DMS53 treated with DMSO at 0.1 percent for 48 hours (cell line): ENCODE data around the gene PNO1.

Experiments used
- DNase-seq: peaks from one replicate; lab custom pipeline; 2025; ENCODE audit not compliant: unreplicated experiment; lab: John Stamatoyannopoulos, UW

The PNO1 gene

GRCh38 chr2:68193144-68193543, 35.5 kb downstream of the PNO1 start:
- DNase-seq: no peak

DNA sequence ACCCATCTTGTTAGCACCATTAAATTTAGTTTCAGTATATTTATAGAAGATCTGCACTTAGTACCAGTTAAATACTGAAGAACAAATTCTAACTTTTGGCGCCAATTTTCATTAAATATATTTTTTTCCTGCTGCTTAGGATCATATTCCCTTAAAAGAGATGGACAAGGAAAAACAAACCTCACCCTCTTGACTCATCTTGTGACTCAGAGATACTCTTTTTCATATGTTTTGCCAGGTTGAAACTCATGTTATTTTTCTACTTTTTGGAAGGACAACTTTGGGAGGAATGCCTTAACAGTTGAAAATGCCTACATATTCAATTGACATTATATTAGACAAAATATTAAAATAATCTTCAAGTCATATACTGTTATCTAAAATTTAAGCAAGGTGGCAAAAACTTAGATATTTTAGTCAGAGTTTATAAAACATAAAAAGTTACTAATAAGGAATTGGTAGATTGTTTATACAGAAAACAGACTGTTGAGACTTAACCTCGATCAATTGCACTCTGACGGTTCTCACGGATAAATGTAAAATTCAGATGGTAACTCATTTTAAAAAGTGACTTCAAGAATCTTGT, 36.2 kb downstream of the PNO1 start:
- no peak for DNase-seq

GRCh38 chr2:68195096-68195495, 37.4 kb downstream of the PNO1 start:
- DNase-seq: no peak

DNA sequence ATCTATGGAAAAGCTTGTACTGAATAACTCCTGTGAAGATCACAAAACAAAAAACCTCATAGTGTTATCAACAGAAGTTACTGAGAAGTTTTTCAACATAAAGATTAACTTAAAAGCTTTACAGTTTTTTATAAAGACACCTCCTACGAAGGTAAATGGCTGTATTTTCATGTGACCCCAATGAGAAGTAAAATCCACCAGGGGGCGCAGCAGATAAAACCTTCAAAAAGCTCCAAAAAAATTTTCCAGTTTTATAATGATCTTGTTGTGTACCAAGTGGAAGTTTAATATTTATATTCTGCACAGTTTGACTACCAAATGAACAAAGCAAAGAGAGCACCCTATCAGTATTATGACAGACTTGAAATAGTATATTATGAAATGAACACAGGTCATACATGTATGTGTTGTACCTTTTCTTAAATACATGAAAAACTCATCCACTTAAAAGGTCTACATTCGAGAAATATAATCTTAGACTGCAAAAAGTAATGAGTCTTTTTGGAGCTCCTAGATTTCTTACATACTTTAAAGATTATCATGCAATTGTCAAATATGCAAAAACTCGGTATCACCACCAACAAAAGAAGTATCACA, 38.5 kb downstream of the PNO1 start:
- peak; percentile 24 for DNase-seq

DNA sequence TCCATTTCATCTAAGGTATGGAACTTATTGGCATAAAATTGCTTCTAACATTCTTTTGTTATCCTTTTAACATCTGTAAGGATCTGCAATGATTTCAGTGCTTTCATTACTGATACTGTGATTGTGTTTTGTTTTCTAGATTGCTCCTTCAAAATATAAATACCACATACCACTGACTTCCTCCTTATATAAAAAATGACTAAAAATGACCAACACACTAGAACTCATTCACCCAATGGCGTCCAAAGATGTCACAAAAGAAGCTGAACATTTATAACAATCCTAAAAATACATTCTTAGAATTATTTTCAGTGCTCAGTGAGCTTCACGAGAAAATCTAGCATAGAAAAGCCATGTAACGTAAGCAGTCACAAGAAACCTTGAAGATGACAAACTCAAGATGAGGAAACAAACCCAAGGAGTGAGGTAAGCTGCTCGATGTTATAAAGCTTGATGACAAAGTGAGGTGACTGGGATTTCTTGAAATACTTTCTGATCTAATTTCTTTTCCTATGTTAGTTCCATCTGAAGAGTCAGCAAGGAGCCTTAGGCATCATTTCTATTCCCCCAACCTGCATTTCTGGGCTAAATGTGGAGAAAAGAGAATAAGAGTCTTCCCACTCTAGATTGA, 42.6 kb downstream of the PNO1 start:
- no peak for DNase-seq

DNA sequence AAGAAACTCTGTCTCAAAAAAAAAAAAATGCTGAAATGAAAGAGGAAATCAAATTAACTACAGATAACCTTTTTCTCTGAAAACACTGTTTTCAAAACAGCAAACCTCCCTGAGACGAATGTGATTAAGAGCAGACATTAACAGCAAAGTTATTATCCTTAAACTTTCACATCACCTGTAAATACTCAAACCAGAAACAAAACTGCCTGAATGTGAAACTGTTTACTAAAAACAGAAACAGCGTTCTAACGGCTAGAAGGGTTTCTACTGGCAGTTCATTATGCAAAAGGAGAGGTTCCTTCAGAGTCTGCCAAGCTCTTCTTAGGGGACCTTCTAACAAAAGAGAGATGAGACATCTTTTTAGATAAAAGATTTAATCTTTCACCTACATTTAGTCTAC, 45.9 kb downstream of the PNO1 start:
- DNase-seq: no peak

GRCh38 chr2:68206793-68207192, 49.1 kb downstream of the PNO1 start:
- DNase-seq: no peak

GRCh38 chr2:68214381-68214780, 56.7 kb downstream of the PNO1 start:
- DNase-seq: no peak

DNA sequence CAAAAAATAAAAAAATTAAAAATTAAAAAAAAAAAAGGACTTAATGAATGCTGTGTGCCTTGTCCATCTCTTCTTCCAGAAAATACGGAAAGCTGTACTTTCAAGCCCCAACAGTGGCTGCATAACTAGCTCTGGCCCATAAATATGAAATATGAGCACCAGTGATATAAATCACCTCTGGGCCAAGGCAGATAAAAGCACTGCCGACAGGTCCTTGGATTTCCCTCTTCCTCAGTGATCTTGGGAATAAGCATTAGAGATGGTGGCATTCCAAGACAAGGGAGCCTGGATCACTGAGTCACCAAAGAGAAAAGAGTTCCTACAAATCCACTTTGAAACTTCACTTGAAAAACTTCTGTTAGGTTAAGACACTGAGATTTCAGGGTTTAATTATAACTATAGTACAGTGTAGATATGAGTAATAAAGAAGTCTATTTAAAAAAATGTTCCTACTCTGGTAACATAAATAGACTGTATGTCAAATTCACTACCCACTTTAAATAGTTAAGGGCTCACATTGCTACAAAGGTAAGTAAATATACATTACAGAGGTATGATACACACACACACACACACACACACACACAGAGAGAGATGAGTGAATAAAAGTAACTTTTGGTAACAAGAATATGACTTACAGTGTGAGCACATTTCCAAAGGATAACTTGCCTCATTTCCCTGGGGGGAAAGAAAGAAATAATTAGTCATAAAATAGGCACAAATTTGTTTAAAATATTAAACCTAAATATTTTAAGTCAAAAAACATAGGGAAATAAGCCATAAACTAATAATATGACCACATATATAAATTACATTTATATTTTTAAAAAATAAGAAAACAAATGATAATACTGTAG, 59.0 kb downstream of the PNO1 start:
- no peak for DNase-seq

DNA sequence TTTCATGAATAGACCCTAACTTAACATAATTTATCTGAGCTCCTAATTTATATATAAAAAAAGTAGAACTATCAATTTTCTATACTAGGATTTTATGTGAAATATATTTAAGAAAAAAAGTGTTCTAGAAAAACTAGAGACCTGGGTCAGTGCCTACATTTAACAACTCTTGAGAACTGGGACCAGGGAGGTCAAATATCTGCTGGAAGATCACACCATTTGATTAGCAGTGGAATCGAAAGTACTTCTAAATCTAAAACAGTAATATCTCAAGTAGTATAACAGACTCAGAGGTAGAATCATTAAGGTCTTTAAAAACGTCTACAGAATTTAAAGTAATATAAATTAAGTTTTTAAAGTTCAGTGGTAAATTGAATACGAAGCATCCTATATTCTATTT, 60.0 kb downstream of the PNO1 start:
- no peak for DNase-seq

GRCh38 chr2:68218343-68218901, 60.7 kb downstream of the PNO1 start:
- DNase-seq: no peak

DNA sequence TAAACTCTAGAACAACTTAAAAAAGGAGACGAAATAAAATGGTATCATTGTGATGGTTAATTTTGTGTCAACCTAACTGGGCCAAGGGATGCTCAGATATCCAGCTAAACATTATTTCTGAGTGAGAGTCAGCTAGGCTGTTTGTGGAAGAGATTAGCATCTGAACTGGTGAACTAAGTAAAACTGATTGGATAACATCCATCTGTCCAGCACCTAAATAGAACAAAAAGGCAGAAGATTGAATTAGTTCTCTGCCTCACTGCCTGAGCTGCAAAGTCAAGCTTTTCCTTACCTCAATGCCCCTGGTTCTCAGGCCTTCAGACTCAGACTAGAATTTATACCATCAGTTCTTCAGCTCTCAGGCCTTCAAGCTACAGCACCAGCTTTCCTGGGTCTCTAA, 64.6 kb downstream of the PNO1 start:
- DNase-seq: no peak

GRCh38 chr2:68223419-68223818, 65.7 kb downstream of the PNO1 start:
- DNase-seq: no peak

DNA sequence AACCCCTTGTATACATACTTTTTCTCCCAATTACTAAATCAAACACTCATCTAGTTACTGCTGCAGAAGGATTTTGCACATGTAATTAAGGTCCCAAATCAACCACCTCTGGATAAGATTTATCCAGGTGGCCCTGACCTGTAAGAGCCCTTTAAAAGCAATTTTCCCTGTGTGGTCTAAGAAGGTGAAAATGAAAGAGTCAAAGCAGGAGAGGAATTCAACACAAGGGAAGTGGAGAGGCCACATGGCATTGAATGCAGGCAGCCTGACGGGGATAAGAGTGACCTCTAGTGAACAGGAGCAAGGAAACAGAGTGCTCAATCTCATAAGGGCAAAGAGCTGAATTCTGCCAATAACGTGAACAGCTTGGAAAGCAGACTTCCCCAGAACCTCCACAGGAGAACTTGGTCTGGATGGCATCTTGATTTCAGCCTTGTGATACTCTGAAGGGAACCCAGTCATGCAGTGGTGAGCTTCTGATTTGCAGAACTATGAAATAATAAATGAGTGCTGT, 67.5 kb downstream of the PNO1 start:
- DNase-seq: peak; percentile 34
